Pancreas (tissue), 10 donors: ENCODE data around the gene KL. TPM values are rescaled to one million over a fixed set of nuclear protein-coding genes. Genes with fewer than 3 reads are reported as not detected.

Source experiments
- ATAC-seq, 4 donors: fragments of 200-7000 bp; cut with Tn5 transposase; one replicate each; pipeline versions ENCODE4 v1.8.0 to v1.9.1; 2020; ENCODE audit warnings: mild to moderate bottlenecking in 4 of 4, moderate library complexity in 4 of 4
- DNase-seq, 6 donors: peaks; one replicate each; pipeline ENCODE4 v3.0.0-alpha.2; 2020
- FAIRE-seq: peaks from 2 replicates; lab custom pipeline; 2012; peaks lifted over from hg19 to GRCh38; lab: Jason Lieb, UNC
- H3K27ac ChIP-seq, 4 donors: fragments of 200-600 bp; sonication (generic); 1 replicate in 3 of 4; 2 replicates in 1 of 4; pipeline versions ENCODE4 v1.5.0 to v1.8.0; 2020
- H3K27me3 ChIP-seq, 4 donors: fragments of 200-600 bp; one replicate each; pipeline ENCODE4 v1.8.0; 2021
- H3K36me3 ChIP-seq, 3 donors: fragments of 200-600 bp; sonication (generic) in 1 of 3; one replicate each; pipeline versions ENCODE4 v1.5.0 to v1.8.0; 2020 to 2021
- H3K4me1 ChIP-seq, 3 donors: fragments of 200-600 bp; one replicate each; pipeline ENCODE4 v1.8.0; 2021
- H3K4me3 ChIP-seq, 4 donors: fragments of 200-600 bp; sonication (generic) in 2 of 4; one replicate each; pipeline versions ENCODE4 v1.5.0 to v1.8.0; 2020 to 2021
- H3K9me3 ChIP-seq, 4 donors: fragments of 200-600 bp; one replicate each; pipeline ENCODE4 v1.8.0; 2021
- WGBS, 2 donors: extraction: QIAGEN DNeasy Blood & Tissue Kit; methylation state at CpG; one replicate each; pipeline ENCODE4 v1.1.7; 2013; 5-methylcytosine and 5-hydroxymethylcytosine counted together
- intact Hi-C, 3 donors: fragments of 100-400 bp; cut with DNase I; formaldehyde crosslinking; loops; one replicate each; pipeline versions ENCODE4 v1.11.1 to v1.14.2; 2022
- polyA plus RNA-seq, 2 donors: library from polyadenylated mRNA; stranded (reverse); fragments of 200-250 nt; gene quantifications; one replicate each; pipeline ENCODE4 v1.2.3, GENCODE V29; 2013
- total RNA-seq, 6 donors: library from RNA; stranded (reverse); fragmentation: NEBNext Ultra II Directional in 4 of 6; extraction: Animal tissue kit (Norgen Biotek cat#: 25700) in 4 of 6; gene quantifications; one replicate each; pipeline versions ENCODE4 v1.2.1 to v1.2.4, GENCODE V29; 2021 to 2023
- TF ChIP-seq, protein P1 (sequence below), 4 donors: fragments of 200-600 bp; sonication (generic) in 3 of 4; IDR thresholded peaks; one replicate each; pipeline versions ENCODE4 v1.5.0 to v1.8.0; 2021; ENCODE audit warnings: antibody characterized with exemption in 4 of 4
- donor health status: healthy with polysubstance abuse.
- donor health status: DM: no; HTN: no; CAD: no; lungs with moderate emphysema.
- donor health status: DM: no; HTN: no; CAD: no.
- donor health status: control.
- donor health status: control.
- donor health status: Bipolar disorder and iron deficiency.
- donor health status: DM: yes; HTN: yes; CAD: no.
- donor health status: DM: no; HTN: no; CAD: no.
- donor health status: DM: no; HTN: no; CAD: no.
- donor health status: DM: yes; HTN: yes; CAD: no.

KL gene
- total and polyA plus RNA-seq, 8 donors: 0.23 to 2.9 (median 0.86) TPM

DNA sequence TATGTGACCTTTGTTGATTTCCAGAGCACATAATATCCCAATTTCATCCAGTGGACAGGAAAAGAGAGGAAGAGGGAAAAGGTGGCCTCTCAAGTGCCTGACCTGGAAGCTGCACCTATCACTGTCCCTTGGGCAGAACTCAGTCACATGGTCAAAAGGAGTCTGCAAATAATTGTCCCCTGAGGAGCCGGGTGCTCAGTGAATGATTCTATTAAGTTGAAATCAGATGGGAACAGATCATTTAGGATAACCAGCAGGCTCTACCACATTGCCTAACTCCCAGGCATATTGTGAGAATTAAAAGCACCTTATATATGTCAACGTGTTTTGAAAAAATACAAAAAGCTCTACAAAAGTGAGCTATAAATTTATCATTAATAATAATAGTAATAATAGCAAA is 6.8 kb downstream of the KL start:
- Histone ChIP-seq H3K36me3 (no peaks in the 10 kb centered on the region), H3K27ac (no peak overlapping the region), H3K4me1 (no peaks in the 10 kb centered on the region), H3K27me3 (no peaks in the 10 kb centered on the region), H3K9me3 (no peaks in the 10 kb centered on the region), H3K4me3 (no peak overlapping the region)
- intact Hi-C loops: no loop called here
- 54 to 62% methylated on average over 2 of the region's 2 CpGs for WGBS, 2 donors
- no peak for DNase-seq
- no peak for FAIRE-seq
- no peak for ATAC-seq
- TF ChIP-seq, protein P1, sequence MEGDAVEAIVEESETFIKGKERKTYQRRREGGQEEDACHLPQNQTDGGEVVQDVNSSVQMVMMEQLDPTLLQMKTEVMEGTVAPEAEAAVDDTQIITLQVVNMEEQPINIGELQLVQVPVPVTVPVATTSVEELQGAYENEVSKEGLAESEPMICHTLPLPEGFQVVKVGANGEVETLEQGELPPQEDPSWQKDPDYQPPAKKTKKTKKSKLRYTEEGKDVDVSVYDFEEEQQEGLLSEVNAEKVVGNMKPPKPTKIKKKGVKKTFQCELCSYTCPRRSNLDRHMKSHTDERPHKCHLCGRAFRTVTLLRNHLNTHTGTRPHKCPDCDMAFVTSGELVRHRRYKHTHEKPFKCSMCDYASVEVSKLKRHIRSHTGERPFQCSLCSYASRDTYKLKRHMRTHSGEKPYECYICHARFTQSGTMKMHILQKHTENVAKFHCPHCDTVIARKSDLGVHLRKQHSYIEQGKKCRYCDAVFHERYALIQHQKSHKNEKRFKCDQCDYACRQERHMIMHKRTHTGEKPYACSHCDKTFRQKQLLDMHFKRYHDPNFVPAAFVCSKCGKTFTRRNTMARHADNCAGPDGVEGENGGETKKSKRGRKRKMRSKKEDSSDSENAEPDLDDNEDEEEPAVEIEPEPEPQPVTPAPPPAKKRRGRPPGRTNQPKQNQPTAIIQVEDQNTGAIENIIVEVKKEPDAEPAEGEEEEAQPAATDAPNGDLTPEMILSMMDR (IDR thresholded peaks at IDR 0.05): no peak

DNA sequence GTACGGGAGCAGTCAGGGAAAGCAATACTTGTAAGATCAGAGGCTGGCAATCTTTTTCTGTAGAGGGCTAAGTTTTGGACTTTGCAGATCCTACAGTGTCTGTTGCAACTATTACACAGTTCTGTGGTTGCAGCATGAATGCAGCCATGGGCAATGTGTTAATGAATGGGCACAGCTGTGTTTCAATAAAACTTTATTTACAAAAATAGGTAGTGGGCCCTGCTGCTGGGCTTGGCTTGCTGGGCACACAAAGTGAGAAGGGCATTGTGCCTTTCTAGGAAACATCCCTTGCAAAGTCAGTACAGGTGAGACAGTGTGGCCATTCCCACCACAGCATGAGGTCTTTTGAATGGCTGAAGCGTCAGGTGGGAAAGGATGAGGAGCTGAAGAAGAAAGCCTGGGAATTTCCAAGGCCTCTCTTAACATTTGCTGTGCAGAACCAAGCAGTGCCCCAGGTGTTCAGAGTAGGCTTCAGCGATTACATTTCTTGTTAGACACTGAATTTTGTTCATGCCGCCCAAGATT is 9.1 kb downstream of the KL start:
- no peak for ATAC-seq
- no peak for DNase-seq
- WGBS, 2 donors: 63 to 88% methylated on average over 4 of the region's 4 CpGs
- no peak for FAIRE-seq
- TF ChIP-seq, protein P1 (IDR thresholded peaks at IDR 0.05): no peak
- Histone ChIP-seq H3K4me1 (no peaks in the 10 kb centered on the region), H3K27me3 (no peaks in the 10 kb centered on the region), H3K36me3 (no peaks in the 10 kb centered on the region), H3K9me3 (no peaks in the 10 kb centered on the region), H3K4me3 (no peak overlapping the region), H3K27ac (no peak overlapping the region)
- intact Hi-C loops: no loop called here

GRCh38 chr13:33026489-33027152 is 10.4 kb downstream of the KL start:
- Histone ChIP-seq H3K4me3 (no peak overlapping the region), H3K36me3 (no peaks in the 10 kb centered on the region), H3K9me3 (no peaks in the 10 kb centered on the region), H3K4me1 (no peaks in the 10 kb centered on the region), H3K27me3 (no peaks in the 10 kb centered on the region), H3K27ac (no peak overlapping the region)
- no peak for ATAC-seq
- intact Hi-C loops: no loop called here
- DNase-seq: no peak
- FAIRE-seq: no peak
- TF ChIP-seq, protein P1 (IDR thresholded peaks at IDR 0.05): no peak
- WGBS, 2 donors: 91 to 94% methylated on average over 9 of the region's 9 CpGs

DNA sequence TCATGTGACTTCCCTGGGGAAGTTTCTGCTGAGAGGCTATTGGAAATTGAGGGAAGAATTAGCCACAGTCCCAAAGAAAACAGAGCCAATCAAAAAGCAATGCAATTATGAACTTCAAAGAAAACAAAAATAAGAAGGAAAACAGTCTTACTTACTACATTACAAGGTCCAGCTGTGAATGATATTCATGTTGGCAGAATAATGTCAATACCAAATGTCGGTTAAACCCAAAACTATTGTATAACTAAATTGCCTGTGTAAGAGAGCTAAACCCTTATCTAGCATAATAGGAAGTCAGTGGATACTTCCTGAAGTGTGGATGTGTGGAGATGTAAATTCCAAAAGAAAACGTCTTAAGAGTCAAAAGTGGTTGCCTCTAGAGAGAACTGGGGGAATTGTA is 12.4 kb downstream of the KL start:
- H3K4me3 ChIP-seq: no peak overlapping the region
- ATAC-seq: no peak

More for the DNA sequence above, 12.4 kb downstream of the KL start:
- Histone ChIP-seq H3K27ac (no peak overlapping the region), H3K27me3 (no peaks in the 10 kb centered on the region), H3K9me3 (no peaks in the 10 kb centered on the region), H3K36me3 (no peaks in the 10 kb centered on the region), H3K4me1 (no peaks in the 10 kb centered on the region)
- no peak for FAIRE-seq
- 64 to 79% methylated on average over 2 of the region's 2 CpGs for WGBS, 2 donors
- intact Hi-C loops: no loop called here
- DNase-seq: no peak
- TF ChIP-seq, protein P1 (IDR thresholded peaks at IDR 0.05): no peak
